Effector CD4-positive, alpha-beta T cell (primary cell): ENCODE results near the gene ATAD3B.
"Not testable (repeated sequence)": the region's sequence is repeated elsewhere in the genome, so short reads cannot be mapped to it uniquely, and the experiment has no call there.

Experiments
- DNase-seq: peaks from one replicate; pipeline ENCODE4 v3.0.0-alpha.2; 2020

ATAD3B gene

GRCh38 chr1:1514376-1514775 is 42.8 kb downstream of the ATAD3B start:
- DNase-seq, result not testable (repeated sequence)

- DNase-seq, result not testable (repeated sequence)
Observed at GRCh38 chr1:1516923-1517322, 45.4 kb downstream of the ATAD3B start.

GRCh38 chr1:1517973-1518620 is 46.5 kb downstream of the ATAD3B start:
- no peak for DNase-seq

GRCh38 chr1:1518621-1519007 is 47.0 kb downstream of the ATAD3B start:
- not testable (repeated sequence) for DNase-seq

- DNase-seq, result not testable (repeated sequence)
Observed at GRCh38 chr1:1519805-1520505, 48.4 kb downstream of the ATAD3B start.

- no peak for DNase-seq
Observed at GRCh38 chr1:1521331-1521730, 49.8 kb downstream of the ATAD3B start.

- DNase-seq, result not testable (repeated sequence)
Observed at GRCh38 chr1:1522536-1522935, 51.0 kb downstream of the ATAD3B start.

- DNase-seq, result not testable (repeated sequence)
Observed at GRCh38 chr1:1523226-1523625, 51.7 kb downstream of the ATAD3B start.

GRCh38 chr1:1523651-1524050 is 52.1 kb downstream of the ATAD3B start:
- not testable (repeated sequence) for DNase-seq

- DNase-seq, result not testable (repeated sequence)
Observed at GRCh38 chr1:1524750-1525383, 53.3 kb downstream of the ATAD3B start.

- not testable (repeated sequence) for DNase-seq
Observed at GRCh38 chr1:1526476-1526875, 54.9 kb downstream of the ATAD3B start.

- DNase-seq, result no peak
Observed at GRCh38 chr1:1527092-1527816, 55.7 kb downstream of the ATAD3B start.

- DNase-seq, result no peak
Observed at GRCh38 chr1:1528301-1529267, 57.0 kb downstream of the ATAD3B start.

- DNase-seq, result no peak
Observed at GRCh38 chr1:1529321-1529720, 57.8 kb downstream of the ATAD3B start.

- no peak for DNase-seq
Observed at GRCh38 chr1:1529936-1530335, 58.4 kb downstream of the ATAD3B start.

- no peak for DNase-seq
Observed at GRCh38 chr1:1531947-1532346, 60.4 kb downstream of the ATAD3B start.

GRCh38 chr1:1533176-1533893 is 61.8 kb downstream of the ATAD3B start:
- DNase-seq, result not testable (repeated sequence)

GRCh38 chr1:1533894-1534291 is 62.3 kb downstream of the ATAD3B start:
- not testable (repeated sequence) for DNase-seq

GRCh38 chr1:1534401-1535154 is 63.0 kb downstream of the ATAD3B start:
- no peak for DNase-seq

- no peak for DNase-seq
Observed at GRCh38 chr1:1535201-1536018, 63.8 kb downstream of the ATAD3B start.
